Measurements from ENCODE around the gene NSUN5. TPM values are rescaled to one million over a fixed set of nuclear protein-coding genes. Genes with fewer than 3 reads are reported as not detected.
"Not testable (repeated sequence)": the region's sequence is repeated elsewhere in the genome, so short reads cannot be mapped to it uniquely, and the experiment has no call there.

Gene NSUN5
- total RNA-seq, 1 donor from 2014 or later, result 19.1 TPM

DNA sequence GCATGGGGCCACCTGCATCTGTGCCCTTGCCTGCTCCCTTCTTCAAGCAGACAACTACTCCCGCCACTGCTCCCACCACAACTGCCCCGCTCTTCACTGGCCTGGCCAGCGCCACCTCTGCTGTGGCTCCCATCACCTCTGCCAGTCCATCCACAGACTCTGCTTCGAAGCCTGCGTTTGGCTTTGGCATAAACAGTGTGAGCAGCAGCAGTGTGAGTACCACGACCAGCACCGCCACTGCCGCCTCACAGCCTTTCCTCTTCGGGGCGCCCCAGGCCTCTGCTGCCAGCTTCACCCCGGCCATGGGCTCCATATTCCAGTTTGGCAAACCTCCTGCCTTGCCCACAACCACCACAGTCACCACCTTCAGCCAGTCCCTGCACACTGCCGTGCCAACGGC lies 11.4 kb downstream of the NSUN5 start:
- DNase-seq (ENCODE audit: low spot score), result not testable (repeated sequence)

DNA sequence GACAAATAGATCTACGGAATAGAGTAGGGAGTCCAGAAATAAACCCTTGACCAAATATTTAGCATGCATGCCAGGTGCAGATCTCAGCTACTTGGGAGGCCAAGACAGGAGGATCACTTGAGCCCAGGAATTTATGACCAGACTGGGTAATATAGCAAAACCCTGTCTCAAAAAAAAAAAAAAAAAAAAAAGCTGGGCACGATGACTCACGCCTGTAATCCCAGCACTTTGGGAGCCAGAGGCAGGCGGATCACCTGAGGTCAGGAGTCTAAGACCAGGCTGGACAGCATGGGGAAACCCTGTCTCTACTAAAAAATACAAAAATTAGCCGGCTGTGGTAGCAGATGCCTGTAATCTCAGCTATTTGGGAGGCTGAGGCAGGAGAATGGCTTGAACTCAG lies 31.4 kb downstream of the NSUN5 start:
- not testable (repeated sequence) for DNase-seq (ENCODE audit: low spot score)

DNA sequence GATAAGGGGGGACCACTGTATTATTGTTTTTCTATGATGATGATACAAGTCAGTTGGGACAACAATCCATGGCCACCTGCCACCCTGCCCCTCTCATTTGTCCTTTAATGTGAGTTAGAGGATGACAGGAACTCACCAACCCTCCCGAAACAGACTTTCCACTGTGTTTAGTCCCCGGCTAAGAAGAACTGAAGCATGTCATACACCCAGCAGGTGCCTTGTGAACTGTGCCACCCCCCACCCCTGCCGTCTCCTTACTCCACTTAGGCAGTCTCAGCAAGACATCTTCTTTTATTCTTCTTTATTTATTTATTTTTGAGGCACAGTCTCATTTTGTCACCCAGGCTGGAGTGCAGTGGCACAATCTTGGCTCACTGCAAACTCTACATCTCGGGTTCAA lies 40.8 kb downstream of the NSUN5 start:
- DNase-seq (ENCODE audit: low spot score), result not testable (repeated sequence)

DNA sequence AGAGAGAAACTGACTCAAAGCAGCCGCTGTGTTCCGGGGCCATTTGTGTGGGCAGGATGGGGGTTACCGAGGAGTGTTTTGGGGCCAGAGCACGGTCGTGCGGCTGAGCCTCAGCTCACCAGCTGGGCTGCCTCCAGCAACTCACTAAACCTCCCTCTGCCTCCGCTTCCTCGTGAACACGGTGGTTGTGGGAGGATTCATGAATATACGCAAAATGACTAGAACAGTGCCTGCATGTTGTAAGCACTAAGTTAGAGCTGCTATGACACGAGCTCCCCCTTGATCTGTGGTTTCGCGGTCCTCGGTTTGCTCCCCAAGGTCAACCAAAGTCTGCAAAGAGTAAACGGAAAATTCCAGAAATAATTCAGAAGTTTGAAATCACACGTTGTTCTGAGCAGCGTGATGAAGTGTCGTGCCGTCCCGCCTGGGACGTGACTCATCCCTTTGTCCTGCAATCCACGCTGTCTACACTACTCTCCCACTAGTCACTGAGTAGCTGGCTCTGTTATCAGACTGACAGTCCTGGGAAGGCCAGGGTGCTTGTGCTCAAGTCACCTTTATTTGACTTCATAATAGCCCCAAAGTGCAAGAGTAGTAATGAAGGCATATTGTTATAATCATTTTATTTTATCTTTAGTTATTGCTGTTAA lies 41.8 kb downstream of the NSUN5 start:
- DNase-seq (ENCODE audit: low spot score), result not testable (repeated sequence)

DNA sequence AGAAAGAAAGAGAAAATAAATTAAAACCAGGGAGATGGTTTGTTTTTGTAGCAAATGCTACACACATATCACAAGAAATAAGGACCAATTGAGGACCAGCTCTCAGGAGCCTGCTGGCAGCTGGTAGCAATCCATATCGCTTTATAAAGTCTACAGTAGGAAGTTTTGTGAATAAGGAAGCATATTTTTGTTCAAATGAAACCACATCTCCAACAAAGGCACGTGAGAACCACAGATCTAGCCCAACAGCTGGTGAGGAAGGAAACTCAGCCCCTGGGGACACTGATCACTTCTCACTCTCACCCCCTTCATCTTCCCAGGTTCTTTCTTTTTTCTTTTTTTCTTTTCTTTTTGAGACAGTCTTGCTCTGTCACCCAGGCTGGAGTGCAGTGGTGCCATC lies 46.2 kb downstream of the NSUN5 start:
- DNase-seq (ENCODE audit: low spot score), result not testable (repeated sequence)

Other genes with a start within 250 kb of the NSUN5 start
- gene SPDYE9, start 222.8 kb downstream of the NSUN5 start, total RNA-seq, result not detected
- gene TRIM50, start 19.3 kb upstream of the NSUN5 start, total RNA-seq, result 0.71 TPM
- not detected for gene FKBP6, start 19.3 kb upstream of the NSUN5 start, total RNA-seq
- gene FZD9, start 125.0 kb upstream of the NSUN5 start, total RNA-seq, result 0.77 TPM
- 54.5 TPM for gene BAZ1B, start 213.5 kb upstream of the NSUN5 start, total RNA-seq
- gene BCL7B, start 248.9 kb upstream of the NSUN5 start, total RNA-seq, result 80.1 TPM

Measured in mesenteric fat pad (tissue), 1 donor.